IMR-90 (cell line): ENCODE results near the gene DNTT. TPM values are rescaled to one million over a fixed set of nuclear protein-coding genes. Genes with fewer than 3 reads are reported as not detected.

Experiments used
- ATAC-seq: fragments of 200-7000 bp; cut with Tn5 transposase; 2 replicates; pipeline ENCODE4 v1.9.1; 2020; ENCODE audit warnings: low read depth, mild to moderate bottlenecking, moderate library complexity
- BruUV-seq: library from RNA; stranded (reverse); fragments of 400-500 nt; replicated peaks from 2 replicates; lab custom pipeline; 2021; lab: Mats Ljungman, UMichigan
- CTCF ChIA-PET: fragments of 300-600 bp; formaldehyde crosslinking; extraction: SDS; loops from one replicate; lab custom pipeline; 2021; ENCODE audit warnings: antibody characterized with exemption; lab: Yijun Ruan, JAX
- POLR2A ChIA-PET: fragments of 300-600 bp; sonication (Branson Sonifier 250); formaldehyde crosslinking; loops from one replicate; lab custom pipeline; 2022; ENCODE audit warnings: antibody characterized with exemption; ENCODE audit not compliant: unreplicated experiment; lab: Charles Lee
- DNase-seq: peaks from one replicate; pipeline ENCODE4 v3.0.0; 2013
- H2AFZ ChIP-seq: replicated peaks from 2 replicates; pipeline ENCODE3; 2013; ENCODE audit warnings: low read length, mild to moderate bottlenecking; ENCODE audit not compliant: poor library complexity
- H2AK5ac ChIP-seq: 2 replicates; pipeline ENCODE4 v1.6.1; 2013; ENCODE audit warnings: low read depth, low read length, inconsistent platforms
- H2AK9ac ChIP-seq: replicated peaks from 2 replicates; pipeline ENCODE3; 2013; ENCODE audit warnings: mild to moderate bottlenecking, low read depth, low read length, moderate library complexity; ENCODE audit not compliant: poor library complexity
- H2BK120ac ChIP-seq: 2 replicates; pipeline ENCODE4 v1.6.1; 2013; ENCODE audit warnings: low read depth, low read length, inconsistent platforms
- H2BK15ac ChIP-seq: 3 replicates; pipeline ENCODE4 v1.6.1; 2013; ENCODE audit warnings: low read depth, low read length, inconsistent platforms
- H2BK20ac ChIP-seq: 2 replicates; pipeline ENCODE4 v1.6.1; 2013; ENCODE audit warnings: low read depth, mild to moderate bottlenecking, inconsistent platforms, low read length, moderate library complexity
- H2BK5ac ChIP-seq: 2 replicates; pipeline ENCODE4 v1.6.1; 2013; ENCODE audit warnings: mild to moderate bottlenecking, low read depth, low read length, inconsistent platforms; ENCODE audit not compliant: poor library complexity, severe bottlenecking
- H3K14ac ChIP-seq: replicated peaks from 2 replicates; pipeline ENCODE4 v1.6.1; 2013; ENCODE audit warnings: low read depth, low read length, inconsistent platforms
- H3K18ac ChIP-seq: 2 replicates; pipeline ENCODE4 v1.6.1; 2013; ENCODE audit warnings: low read depth, low read length, control low read depth
- H3K23ac ChIP-seq: 2 replicates; pipeline ENCODE4 v1.6.1; 2013; ENCODE audit warnings: low read depth, low read length, inconsistent platforms
- H3K27ac ChIP-seq: 2 replicates; pipeline ENCODE4 v1.5.1; 2013; ENCODE audit warnings: mild to moderate bottlenecking, control low read depth, low read length; ENCODE audit not compliant: insufficient read depth
- H3K27me3 ChIP-seq: 2 replicates; pipeline ENCODE4 v1.6.1; 2013; ENCODE audit warnings: low read length; ENCODE audit not compliant: control insufficient read depth, insufficient read depth
- H3K36me3 ChIP-seq: 2 replicates; pipeline ENCODE4 v1.6.1; 2013; ENCODE audit warnings: low read length, mixed read lengths; ENCODE audit not compliant: control insufficient read depth, insufficient read depth
- H3K4ac ChIP-seq: 2 replicates; pipeline ENCODE4 v1.6.1; 2013; ENCODE audit warnings: low read depth, low read length, inconsistent platforms
- H3K4me1 ChIP-seq: 2 replicates; pipeline ENCODE4 v1.6.1; 2013; ENCODE audit warnings: low read length, mixed read lengths; ENCODE audit not compliant: control insufficient read depth, insufficient read depth
- H3K4me2 ChIP-seq: 2 replicates; pipeline ENCODE4 v1.6.1; 2013; ENCODE audit warnings: low read depth, mild to moderate bottlenecking, control low read depth, low read length, moderate library complexity
- H3K4me3 ChIP-seq: 2 replicates; pipeline ENCODE4 v1.5.1; 2013; ENCODE audit warnings: low read depth, mild to moderate bottlenecking, control low read depth, low read length, moderate library complexity; ENCODE audit not compliant: insufficient read depth
- H3K56ac ChIP-seq: 2 replicates; pipeline ENCODE4 v1.6.1; 2013; ENCODE audit warnings: low read length, inconsistent platforms; ENCODE audit not compliant: insufficient read depth; ENCODE audit errors: extremely low read depth
- H3K79me1 ChIP-seq, 2 experiments: 2 replicates each; pipeline ENCODE4 v1.6.1; 2013; ENCODE audit warnings: low read length in 2 of 2, inconsistent platforms in 1 of 2, low read depth in 1 of 2
- H3K9ac ChIP-seq: 2 replicates; pipeline ENCODE4 v1.6.1; 2013; ENCODE audit warnings: low read depth, low read length, control low read depth
- H3K9me1 ChIP-seq: 2 replicates; pipeline ENCODE4 v1.6.1; 2013; ENCODE audit warnings: low read length, inconsistent platforms; ENCODE audit not compliant: insufficient read depth
- H3K9me3 ChIP-seq: 2 replicates; pipeline ENCODE4 v1.6.1; 2013; ENCODE audit warnings: low read length; ENCODE audit not compliant: control insufficient read depth, insufficient read depth
- H4K20me1 ChIP-seq: 2 replicates; pipeline ENCODE4 v1.6.1; 2013; ENCODE audit warnings: low read length, inconsistent platforms; ENCODE audit not compliant: insufficient read depth
- H4K5ac ChIP-seq: 2 replicates; pipeline ENCODE4 v1.6.1; 2013; ENCODE audit warnings: mild to moderate bottlenecking, low read depth, low read length, control low read depth
- H4K8ac ChIP-seq, 2 experiments: 2 replicates each; pipeline ENCODE4 v1.6.1; 2013; ENCODE audit warnings: low read depth in 2 of 2, low read length in 2 of 2, control low read depth in 1 of 2, inconsistent platforms in 1 of 2
- H4K91ac ChIP-seq: 2 replicates; pipeline ENCODE4 v1.6.1; 2013; ENCODE audit warnings: low read depth, low read length, inconsistent platforms; ENCODE audit not compliant: insufficient read depth
- BHLHE40 ChIP-seq: fragments of 150-350 bp; IDR thresholded peaks from 2 replicates; pipeline ENCODE4 v1.6.1; 2016; ENCODE audit warnings: mild to moderate bottlenecking, low read depth, low read length
- CEBPB ChIP-seq: IDR thresholded peaks from 2 replicates; pipeline ENCODE4 v1.6.1; 2012; ENCODE audit warnings: low read depth, low read length, improper control_type of control experiment
- CHD1 ChIP-seq: IDR thresholded peaks from 2 replicates; pipeline ENCODE4 v1.6.1; 2012; ENCODE audit warnings: low read depth, low read length, improper control_type of control experiment
- FOS ChIP-seq: fragments of 150-350 bp; IDR thresholded peaks from 2 replicates; pipeline ENCODE4 v1.6.1; 2016; ENCODE audit warnings: low read depth, low read length
- MAFK ChIP-seq: IDR thresholded peaks from 2 replicates; pipeline ENCODE4 v1.6.1; 2012; ENCODE audit warnings: low read depth, low read length, improper control_type of control experiment
- MAZ ChIP-seq: IDR thresholded peaks from 2 replicates; pipeline ENCODE4 v1.6.1; 2012; ENCODE audit warnings: low read depth, mild to moderate bottlenecking, low read length, improper control_type of control experiment, moderate library complexity, borderline replicate concordance
- MXI1 ChIP-seq: IDR thresholded peaks from 2 replicates; pipeline ENCODE4 v1.6.1; 2012; ENCODE audit warnings: low read depth, mild to moderate bottlenecking, low read length, moderate library complexity, borderline replicate concordance
- NFE2L2 ChIP-seq: fragments of 150-350 bp; IDR thresholded peaks from 2 replicates; pipeline ENCODE4 v1.6.1; 2016; ENCODE audit warnings: low read depth, mild to moderate bottlenecking, low read length
- POLR2A ChIP-seq: IDR thresholded peaks from 2 replicates; pipeline ENCODE4 v1.6.1; 2012; ENCODE audit warnings: mild to moderate bottlenecking, low read depth, low read length
- RAD21 ChIP-seq: IDR thresholded peaks from 2 replicates; pipeline ENCODE4 v1.6.1; 2012; ENCODE audit warnings: low read length, improper control_type of control experiment
- RCOR1 ChIP-seq: IDR thresholded peaks from 2 replicates; pipeline ENCODE4 v1.6.1; 2012; ENCODE audit warnings: mild to moderate bottlenecking, low read length, improper control_type of control experiment; ENCODE audit not compliant: insufficient replicate concordance
- RFX5 ChIP-seq: IDR thresholded peaks from 2 replicates; pipeline ENCODE4 v1.8.0; 2012; ENCODE audit warnings: low read depth, mild to moderate bottlenecking, low read length, moderate library complexity
- SMC3 ChIP-seq: fragments of 150-350 bp; IDR thresholded peaks from 2 replicates; pipeline ENCODE4 v1.6.1; 2016; ENCODE audit warnings: low read depth, mild to moderate bottlenecking, antibody characterized with exemption, low read length, moderate library complexity
- WGBS, 2 experiments: methylation state at CpG; one replicate each; pipeline versions ENCODE4 v1.1.5 to v1.1.7; 2013; ENCODE audit warnings: missing lambda C conversion rate in 2 of 2; ENCODE audit not compliant: insufficient read length in 1 of 2; ENCODE audit errors: extremely low coverage in 2 of 2; 5-methylcytosine and 5-hydroxymethylcytosine counted together
- dilution Hi-C: fragments of 300-500 bp; cut with HindIII; formaldehyde crosslinking; loops from one replicate; pipeline ENCODE4 v1.14.3; 2018; ENCODE audit warnings: low sequenced_read_pairs; ENCODE audit not compliant: unreplicated experiment
- in situ Hi-C: fragments of 300-500 bp; cut with MboI; formaldehyde crosslinking; loops from 3 replicates; pipeline ENCODE4 v1.14.3; 2019; ENCODE audit warnings: low sequenced_read_pairs, inconsistent platforms, mixed read lengths
- intact Hi-C: fragments of 100-400 bp; cut with micrococcal nuclease; formaldehyde crosslinking; loops from 2 replicates; pipeline ENCODE4 v1.10.0; 2022
- polyA plus RNA-seq, 3 experiments: library from polyadenylated mRNA; depleted of rRNA; stranded (reverse); fragments of >200 nt; gene quantifications; 2 replicates each; pipeline ENCODE4 v1.2.3, GENCODE V29; 2012; ENCODE audit warnings: low replicate concordance in 1 of 3
- total RNA-seq: library from RNA; depleted of rRNA; stranded (reverse); fragments of >200 nt; gene quantifications from 2 replicates; pipeline ENCODE4 v1.2.3, GENCODE V29; 2012
- TF ChIP-seq, protein P1 (sequence below): conservative IDR thresholded peaks from 2 replicates; pipeline ENCODE4 v1.5.1; 2012; ENCODE audit warnings: mild to moderate bottlenecking, low read depth, low read length, improper control_type of control experiment
- TF ChIP-seq, protein P2 (sequence below): fragments of 150-350 bp; IDR thresholded peaks from 2 replicates; pipeline ENCODE4 v1.6.1; 2016; ENCODE audit warnings: low read depth, mild to moderate bottlenecking, low read length, moderate library complexity, borderline replicate concordance
- TF ChIP-seq, protein P3 (sequence below): fragments of 150-350 bp; IDR thresholded peaks from 2 replicates; pipeline ENCODE4 v1.6.1; 2017; ENCODE audit warnings: mild to moderate bottlenecking, antibody characterized with exemption, low read length, low read depth

DNTT gene
- total and polyA plus RNA-seq, 2 of the 4 experiments (the other 2 are of a cell fraction), result not detected

DNA sequence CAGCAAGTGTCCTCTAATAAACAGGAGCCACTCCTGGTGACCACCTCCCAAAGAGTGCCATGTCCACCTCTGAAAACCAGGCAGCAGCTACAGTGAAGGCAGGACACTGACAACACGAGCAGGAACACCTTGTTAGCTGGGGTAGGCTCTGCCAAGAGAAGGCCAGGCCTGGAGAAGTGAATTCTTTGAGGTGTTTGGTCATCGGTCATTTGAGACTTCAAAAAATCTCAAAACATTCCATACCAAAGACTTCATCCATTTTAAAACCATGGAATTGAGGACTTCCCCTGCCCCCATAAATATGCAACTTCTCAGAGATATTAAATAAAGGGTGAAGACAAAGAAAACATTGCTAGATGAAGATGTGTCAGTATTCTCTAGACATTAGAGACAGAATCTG, 82.9 kb downstream of the DNTT start:
- Histone ChIP-seq H3K9me3 (no peaks in the 10 kb centered on the region), H3K9me1 (no peaks in the 10 kb centered on the region), H4K5ac (no peak overlapping the region), H2AFZ (peak overlapping the region; percentile 27), H4K8ac (no peak overlapping the region), H3K18ac (no peak overlapping the region), H3K14ac (no peak overlapping the region), H3K27ac (no peak overlapping the region), H3K23ac (no peak overlapping the region), H4K20me1 (no peaks in the 10 kb centered on the region), H3K4me1 (no peaks in the 10 kb centered on the region), H3K4me2 (no peak overlapping the region), H2AK5ac (no peak overlapping the region), H2BK5ac (no peak overlapping the region), H3K36me3 (no peaks in the 10 kb centered on the region), H3K9ac (no peak overlapping the region), H2BK120ac (no peak overlapping the region), H2BK15ac (no peak overlapping the region), H2BK20ac (no peak overlapping the region), H3K56ac (no peak overlapping the region), H2AK9ac (no peak overlapping the region), H3K4me3 (no peak overlapping the region), H3K27me3 (peaks cover 2% of the 10 kb centered on the region; the same call in 1 of the 2 replicates), H3K79me1 (no peaks in the 10 kb centered on the region), H3K4ac (no peak overlapping the region), H4K91ac (no peak overlapping the region)
- POLR2A ChIA-PET, result no interaction called here
- ATAC-seq (no peak), DNase-seq (peak; percentile 7)
- no TSS peak for BruUV-seq
- intact Hi-C loops (no loop called here), in situ Hi-C loops (no loop called here), dilution Hi-C loops (no loop called here)
- WGBS, 2 experiments, result no CpG with 5 or more reads among the region's 2 CpGs
- CTCF ChIA-PET, result interaction anchor here (1.3 kb wide), 1 partner anchor 9 kb away, joined by 3 read pairs; no protein-coding TSS in a partner anchor
- no peak for TF ChIP-seq SMC3
- TF ChIP-seq RFX5, result no peak
- TF ChIP-seq MXI1, result no peak
- no peak for TF ChIP-seq CHD1
- TF ChIP-seq, protein P1, sequence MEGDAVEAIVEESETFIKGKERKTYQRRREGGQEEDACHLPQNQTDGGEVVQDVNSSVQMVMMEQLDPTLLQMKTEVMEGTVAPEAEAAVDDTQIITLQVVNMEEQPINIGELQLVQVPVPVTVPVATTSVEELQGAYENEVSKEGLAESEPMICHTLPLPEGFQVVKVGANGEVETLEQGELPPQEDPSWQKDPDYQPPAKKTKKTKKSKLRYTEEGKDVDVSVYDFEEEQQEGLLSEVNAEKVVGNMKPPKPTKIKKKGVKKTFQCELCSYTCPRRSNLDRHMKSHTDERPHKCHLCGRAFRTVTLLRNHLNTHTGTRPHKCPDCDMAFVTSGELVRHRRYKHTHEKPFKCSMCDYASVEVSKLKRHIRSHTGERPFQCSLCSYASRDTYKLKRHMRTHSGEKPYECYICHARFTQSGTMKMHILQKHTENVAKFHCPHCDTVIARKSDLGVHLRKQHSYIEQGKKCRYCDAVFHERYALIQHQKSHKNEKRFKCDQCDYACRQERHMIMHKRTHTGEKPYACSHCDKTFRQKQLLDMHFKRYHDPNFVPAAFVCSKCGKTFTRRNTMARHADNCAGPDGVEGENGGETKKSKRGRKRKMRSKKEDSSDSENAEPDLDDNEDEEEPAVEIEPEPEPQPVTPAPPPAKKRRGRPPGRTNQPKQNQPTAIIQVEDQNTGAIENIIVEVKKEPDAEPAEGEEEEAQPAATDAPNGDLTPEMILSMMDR, result no peak
- no peak for TF ChIP-seq RCOR1
- no peak for TF ChIP-seq NFE2L2
- TF ChIP-seq MAFK, result no peak
- no peak for TF ChIP-seq MAZ
- TF ChIP-seq, protein P2, sequence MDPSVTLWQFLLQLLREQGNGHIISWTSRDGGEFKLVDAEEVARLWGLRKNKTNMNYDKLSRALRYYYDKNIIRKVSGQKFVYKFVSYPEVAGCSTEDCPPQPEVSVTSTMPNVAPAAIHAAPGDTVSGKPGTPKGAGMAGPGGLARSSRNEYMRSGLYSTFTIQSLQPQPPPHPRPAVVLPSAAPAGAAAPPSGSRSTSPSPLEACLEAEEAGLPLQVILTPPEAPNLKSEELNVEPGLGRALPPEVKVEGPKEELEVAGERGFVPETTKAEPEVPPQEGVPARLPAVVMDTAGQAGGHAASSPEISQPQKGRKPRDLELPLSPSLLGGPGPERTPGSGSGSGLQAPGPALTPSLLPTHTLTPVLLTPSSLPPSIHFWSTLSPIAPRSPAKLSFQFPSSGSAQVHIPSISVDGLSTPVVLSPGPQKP, result no peak
- no peak for TF ChIP-seq RAD21
- TF ChIP-seq POLR2A, result no peak
- TF ChIP-seq, protein P3, sequence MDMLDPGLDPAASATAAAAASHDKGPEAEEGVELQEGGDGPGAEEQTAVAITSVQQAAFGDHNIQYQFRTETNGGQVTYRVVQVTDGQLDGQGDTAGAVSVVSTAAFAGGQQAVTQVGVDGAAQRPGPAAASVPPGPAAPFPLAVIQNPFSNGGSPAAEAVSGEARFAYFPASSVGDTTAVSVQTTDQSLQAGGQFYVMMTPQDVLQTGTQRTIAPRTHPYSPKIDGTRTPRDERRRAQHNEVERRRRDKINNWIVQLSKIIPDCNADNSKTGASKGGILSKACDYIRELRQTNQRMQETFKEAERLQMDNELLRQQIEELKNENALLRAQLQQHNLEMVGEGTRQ, result no peak
- no peak for TF ChIP-seq FOS
- TF ChIP-seq BHLHE40, result no peak
- no peak for TF ChIP-seq CEBPB
